ENCODE data around the gene TRPV5. TPM values are rescaled to one million over a fixed set of nuclear protein-coding genes. Genes with fewer than 3 reads are reported as not detected.

Gene TRPV5
- total RNA-seq, 6 experiments from 2014 or later: not detected

DNA sequence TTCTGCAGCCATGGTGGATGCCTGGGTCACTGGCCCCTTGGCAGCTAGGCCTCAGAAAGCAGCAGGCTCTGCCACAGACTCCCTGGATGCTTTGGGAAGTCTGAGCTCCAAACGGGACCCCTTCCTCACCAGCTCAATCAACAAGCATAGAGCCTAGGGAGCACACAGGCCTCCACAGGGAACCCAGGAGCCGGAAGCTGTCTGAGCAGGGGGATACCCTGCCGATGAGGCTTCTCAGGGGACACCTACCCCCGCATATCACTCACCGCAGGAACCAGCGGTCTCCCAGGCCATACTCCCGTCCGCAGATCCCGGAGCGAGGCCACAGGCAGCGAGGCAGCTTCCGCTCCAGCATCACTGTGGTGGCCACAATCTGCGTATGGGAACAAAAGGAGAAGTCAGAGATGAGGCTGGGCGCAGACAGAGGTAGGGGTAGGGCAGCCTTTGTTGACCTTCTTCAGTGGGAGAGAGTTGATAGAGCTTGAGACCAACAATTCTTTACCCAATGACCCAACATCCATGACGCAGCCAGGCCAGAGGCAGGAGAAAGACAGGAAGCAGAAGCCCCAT, 61.4 kb downstream of the TRPV5 start:
- no peaks in the 10 kb centered on the region for H3K4me1 Mint-ChIP-seq (ENCODE audit: low read depth)
- no peaks in the 10 kb centered on the region for H3K9me3 Mint-ChIP-seq
- H3K36me3 Mint-ChIP-seq (ENCODE audit: low read depth): no peaks in the 10 kb centered on the region
- no peak overlapping the region for H3K27ac Mint-ChIP-seq
- TF ChIP-seq CTCF (IDR thresholded peaks at IDR 0.05): no peak
- no peak for DNase-seq
- H3K4me3 Mint-ChIP-seq: no peak overlapping the region
- H3K27me3 Mint-ChIP-seq (ENCODE audit: insufficient read depth): peaks cover 15% of the 10 kb centered on the region

GRCh38 chr7:142871260-142872105, 62.1 kb downstream of the TRPV5 start:
- Mint-ChIP-seq H3K9me3 (no peaks in the 10 kb centered on the region), H3K36me3 (ENCODE audit: low read depth) (no peaks in the 10 kb centered on the region), H3K4me1 (ENCODE audit: low read depth) (no peaks in the 10 kb centered on the region), H3K27ac (no peak overlapping the region), H3K27me3 (ENCODE audit: insufficient read depth) (peaks cover 17% of the 10 kb centered on the region), H3K4me3 (no peak overlapping the region)
- no peak for DNase-seq
- TF ChIP-seq CTCF (IDR thresholded peaks at IDR 0.05): no peak

GRCh38 chr7:142870566-142871259, 62.8 kb downstream of the TRPV5 start:
- Mint-ChIP-seq H3K27me3 (ENCODE audit: insufficient read depth) (peaks cover 16% of the 10 kb centered on the region), H3K4me1 (ENCODE audit: low read depth) (no peaks in the 10 kb centered on the region), H3K9me3 (no peaks in the 10 kb centered on the region), H3K27ac (no peak overlapping the region), H3K4me3 (no peak overlapping the region), H3K36me3 (ENCODE audit: low read depth) (no peaks in the 10 kb centered on the region)
- no peak for TF ChIP-seq CTCF (IDR thresholded peaks at IDR 0.05)
- no peak for DNase-seq

DNA sequence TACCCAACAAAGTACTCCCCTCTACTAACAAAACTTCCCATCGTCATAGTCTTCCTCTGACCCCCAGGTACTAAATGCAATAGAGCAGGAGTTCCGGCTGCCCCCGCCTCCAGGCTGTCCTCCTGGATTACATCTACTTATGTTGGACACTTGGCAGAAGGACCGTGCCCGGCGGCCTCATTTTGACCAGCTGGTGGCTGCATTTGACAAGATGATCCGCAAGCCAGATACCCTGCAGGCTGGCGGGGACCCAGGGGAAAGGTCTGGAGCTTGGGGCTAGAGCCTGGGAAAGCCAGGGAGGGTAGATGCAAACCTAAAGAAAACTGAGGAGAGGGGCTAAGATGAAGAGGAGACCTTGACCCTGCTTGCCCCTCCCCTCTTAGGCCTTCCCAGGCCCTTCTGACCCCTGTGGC, 63.4 kb downstream of the TRPV5 start:
- H3K4me1 Mint-ChIP-seq (ENCODE audit: low read depth): no peaks in the 10 kb centered on the region
- no peak for DNase-seq
- TF ChIP-seq CTCF (IDR thresholded peaks at IDR 0.05): no peak
- H3K4me3 Mint-ChIP-seq: no peak overlapping the region
- no peaks in the 10 kb centered on the region for H3K36me3 Mint-ChIP-seq (ENCODE audit: low read depth)
- no peak overlapping the region for H3K27ac Mint-ChIP-seq
- H3K9me3 Mint-ChIP-seq: no peaks in the 10 kb centered on the region
- H3K27me3 Mint-ChIP-seq (ENCODE audit: insufficient read depth): peaks cover 14% of the 10 kb centered on the region

DNA sequence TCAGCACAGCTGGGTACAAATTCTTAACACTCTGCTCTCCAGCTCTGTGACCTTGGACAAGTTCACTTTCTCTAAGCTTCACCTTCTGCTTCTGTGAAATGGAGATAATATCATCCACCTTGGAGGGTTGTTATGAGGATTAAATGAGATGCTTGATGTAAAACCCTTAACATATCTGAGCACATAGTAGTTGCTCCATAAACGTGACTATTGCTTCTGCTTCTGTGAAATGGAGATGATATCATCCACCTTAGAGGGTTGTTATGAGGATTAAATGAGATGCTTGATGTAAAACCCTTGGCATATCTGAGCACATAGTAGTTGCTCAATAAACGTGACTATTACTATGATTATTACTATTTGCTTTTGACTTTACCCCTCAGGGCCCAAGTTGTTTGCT, 64.1 kb downstream of the TRPV5 start:
- H3K27ac Mint-ChIP-seq: no peak overlapping the region
- peaks cover 17% of the 10 kb centered on the region for H3K27me3 Mint-ChIP-seq (ENCODE audit: insufficient read depth)
- TF ChIP-seq CTCF (IDR thresholded peaks at IDR 0.05): no peak
- H3K4me1 Mint-ChIP-seq (ENCODE audit: low read depth): no peaks in the 10 kb centered on the region
- H3K4me3 Mint-ChIP-seq: no peak overlapping the region
- no peak for DNase-seq
- H3K36me3 Mint-ChIP-seq (ENCODE audit: low read depth): no peaks in the 10 kb centered on the region
- H3K9me3 Mint-ChIP-seq: no peaks in the 10 kb centered on the region
